ENCODE measurements around the gene ALPL. TPM values are rescaled to one million over a fixed set of nuclear protein-coding genes. Genes with fewer than 3 reads are reported as not detected.

Gene ALPL
- total and polyA plus RNA-seq, 10 of the 15 experiments (the other 5 are each of a cell fraction or from before 2014, with no cell fraction given) = 0.07 to 0.59 (median 0.31) TPM; not detected in 2

DNA sequence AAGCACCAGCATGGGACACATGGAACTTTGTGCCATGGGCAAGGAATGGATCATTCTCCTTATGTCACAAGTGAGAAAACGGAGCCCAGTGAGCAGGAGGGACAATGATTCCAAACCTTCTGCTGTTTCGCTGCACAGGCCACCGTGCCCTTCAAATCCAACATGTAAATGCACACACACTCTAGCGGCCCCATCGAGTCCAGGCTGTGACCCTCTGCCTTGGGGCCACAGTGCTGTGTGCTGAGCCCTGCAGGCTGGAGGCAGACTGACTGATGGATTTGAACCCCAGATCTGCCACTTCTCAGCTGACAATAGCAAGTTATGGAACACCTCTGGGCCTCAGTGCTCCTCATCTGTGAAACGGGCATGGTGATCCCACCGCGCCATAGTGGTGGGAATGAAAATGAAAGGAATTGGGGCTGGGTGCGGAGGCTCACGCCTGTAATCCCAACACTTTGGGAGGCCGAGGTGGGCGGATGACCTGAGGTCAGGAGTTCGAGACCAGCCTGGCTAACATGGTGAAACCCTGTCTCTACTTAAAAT lies 63.6 kb downstream of the ALPL start (continued):
- TF ChIP-seq, protein P1, sequence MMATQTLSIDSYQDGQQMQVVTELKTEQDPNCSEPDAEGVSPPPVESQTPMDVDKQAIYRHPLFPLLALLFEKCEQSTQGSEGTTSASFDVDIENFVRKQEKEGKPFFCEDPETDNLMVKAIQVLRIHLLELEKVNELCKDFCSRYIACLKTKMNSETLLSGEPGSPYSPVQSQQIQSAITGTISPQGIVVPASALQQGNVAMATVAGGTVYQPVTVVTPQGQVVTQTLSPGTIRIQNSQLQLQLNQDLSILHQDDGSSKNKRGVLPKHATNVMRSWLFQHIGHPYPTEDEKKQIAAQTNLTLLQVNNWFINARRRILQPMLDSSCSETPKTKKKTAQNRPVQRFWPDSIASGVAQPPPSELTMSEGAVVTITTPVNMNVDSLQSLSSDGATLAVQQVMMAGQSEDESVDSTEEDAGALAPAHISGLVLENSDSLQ (IDR thresholded peaks at IDR 0.05) = no peak
- TF ChIP-seq SUPT20H (IDR thresholded peaks at IDR 0.05; ENCODE audit: borderline replicate concordance, control insufficient read depth, low read depth, low read length) = no peak
- no peak for TF ChIP-seq RUNX3 (IDR thresholded peaks at IDR 0.05; ENCODE audit: low read length)
- no peak for TF ChIP-seq TCF3 (IDR thresholded peaks at IDR 0.05; ENCODE audit: borderline replicate concordance, insufficient read depth, low read depth, low read length)

DNA sequence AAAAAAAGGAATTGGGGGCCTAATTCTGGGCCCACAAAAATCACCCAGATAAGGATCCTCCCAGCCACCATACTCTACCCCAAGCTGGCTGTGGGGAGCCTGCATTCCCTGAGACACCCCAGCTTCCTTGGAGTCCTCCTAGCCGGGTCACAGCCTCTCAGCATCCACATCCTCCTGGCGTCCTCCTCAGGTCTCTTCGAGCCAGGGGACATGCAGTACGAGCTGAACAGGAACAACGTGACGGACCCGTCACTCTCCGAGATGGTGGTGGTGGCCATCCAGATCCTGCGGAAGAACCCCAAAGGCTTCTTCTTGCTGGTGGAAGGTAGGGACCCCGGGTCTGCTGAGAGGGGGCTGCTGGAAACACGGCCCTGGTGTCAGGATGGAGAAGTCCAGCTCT lies 64.3 kb downstream of the ALPL start:
- DNase-seq (ENCODE audit: low read depth, low spot score) (no peak), ATAC-seq (no peak), FAIRE-seq (no peak)
- Histone ChIP-seq H4K20me1 (ENCODE audit: control insufficient read depth, insufficient read depth) (no peaks in the 10 kb centered on the region), H3K79me2 (ENCODE audit: control insufficient read depth, insufficient read depth, low read length) (no peaks in the 10 kb centered on the region), H3K27me3 (replicated peaks in 1 of 2; ENCODE audit: control insufficient read depth in 2 of 2, insufficient read depth in 2 of 2, low read length in 1 of 2) (no peaks in the 10 kb centered on the region; a peak in 2 of 4 replicates), H2AFZ (ENCODE audit: control insufficient read depth, low read depth, low read length) (no peak overlapping the region), H3K4me1 (ENCODE audit: control insufficient read depth, insufficient read depth, low read length) (no peaks in the 10 kb centered on the region), H3K9me3 (replicated peaks; ENCODE audit: control insufficient read depth, insufficient read depth, low read length) (no peaks in the 10 kb centered on the region), H3K27ac (ENCODE audit: control insufficient read depth, insufficient read depth) (no peak overlapping the region), H3K4me2 (ENCODE audit: control insufficient read depth, insufficient read depth) (no peak overlapping the region), H3K9ac (ENCODE audit: control insufficient read depth, insufficient read depth, low read length) (no peak overlapping the region), H3K36me3 (ENCODE audit: control insufficient read depth in 2 of 2, insufficient read depth in 2 of 2, low read length in 1 of 2) (no peaks in the 10 kb centered on the region), H3K4me3 (no peak overlapping the region)
- WGBS (ENCODE audit: insufficient coverage, insufficient replicate concordance, low lambda C conversion rate, missing lambda C conversion rate) = 33% methylated on average over 11 of the region's 11 CpGs
- intact Hi-C loops (cut with micrococcal nuclease; ENCODE audit: unreplicated experiment) (loop anchor here (10.0 kb wide), 1 partner anchor 199 kb away; no protein-coding TSS in a partner anchor), in situ Hi-C loops (cut with MboI) (no loop called here)
- SMC1A ChIA-PET (ENCODE audit: uncharacterized antibody, unreplicated experiment) = interaction anchor here (1.1 kb wide), 2 partner anchors 63 to 203 kb away, joined by 3 read pairs; no protein-coding TSS in a partner anchor
- CTCF ChIA-PET = no interaction called here
- no TSS peak for BruUV-seq (replicated peaks)
- TF ChIP-seq, protein P2, sequence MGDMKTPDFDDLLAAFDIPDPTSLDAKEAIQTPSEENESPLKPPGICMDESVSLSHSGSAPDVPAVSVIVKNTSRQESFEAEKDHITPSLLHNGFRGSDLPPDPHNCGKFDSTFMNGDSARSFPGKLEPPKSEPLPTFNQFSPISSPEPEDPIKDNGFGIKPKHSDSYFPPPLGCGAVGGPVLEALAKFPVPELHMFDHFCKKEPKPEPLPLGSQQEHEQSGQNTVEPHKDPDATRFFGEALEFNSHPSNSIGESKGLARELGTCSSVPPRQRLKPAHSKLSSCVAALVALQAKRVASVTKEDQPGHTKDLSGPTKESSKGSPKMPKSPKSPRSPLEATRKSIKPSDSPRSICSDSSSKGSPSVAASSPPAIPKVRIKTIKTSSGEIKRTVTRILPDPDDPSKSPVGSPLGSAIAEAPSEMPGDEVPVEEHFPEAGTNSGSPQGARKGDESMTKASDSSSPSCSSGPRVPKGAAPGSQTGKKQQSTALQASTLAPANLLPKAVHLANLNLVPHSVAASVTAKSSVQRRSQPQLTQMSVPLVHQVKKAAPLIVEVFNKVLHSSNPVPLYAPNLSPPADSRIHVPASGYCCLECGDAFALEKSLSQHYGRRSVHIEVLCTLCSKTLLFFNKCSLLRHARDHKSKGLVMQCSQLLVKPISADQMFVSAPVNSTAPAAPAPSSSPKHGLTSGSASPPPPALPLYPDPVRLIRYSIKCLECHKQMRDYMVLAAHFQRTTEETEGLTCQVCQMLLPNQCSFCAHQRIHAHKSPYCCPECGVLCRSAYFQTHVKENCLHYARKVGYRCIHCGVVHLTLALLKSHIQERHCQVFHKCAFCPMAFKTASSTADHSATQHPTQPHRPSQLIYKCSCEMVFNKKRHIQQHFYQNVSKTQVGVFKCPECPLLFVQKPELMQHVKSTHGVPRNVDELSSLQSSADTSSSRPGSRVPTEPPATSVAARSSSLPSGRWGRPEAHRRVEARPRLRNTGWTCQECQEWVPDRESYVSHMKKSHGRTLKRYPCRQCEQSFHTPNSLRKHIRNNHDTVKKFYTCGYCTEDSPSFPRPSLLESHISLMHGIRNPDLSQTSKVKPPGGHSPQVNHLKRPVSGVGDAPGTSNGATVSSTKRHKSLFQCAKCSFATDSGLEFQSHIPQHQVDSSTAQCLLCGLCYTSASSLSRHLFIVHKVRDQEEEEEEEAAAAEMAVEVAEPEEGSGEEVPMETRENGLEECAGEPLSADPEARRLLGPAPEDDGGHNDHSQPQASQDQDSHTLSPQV (IDR thresholded peaks at IDR 0.05) = no peak
- TF ChIP-seq, protein P3, sequence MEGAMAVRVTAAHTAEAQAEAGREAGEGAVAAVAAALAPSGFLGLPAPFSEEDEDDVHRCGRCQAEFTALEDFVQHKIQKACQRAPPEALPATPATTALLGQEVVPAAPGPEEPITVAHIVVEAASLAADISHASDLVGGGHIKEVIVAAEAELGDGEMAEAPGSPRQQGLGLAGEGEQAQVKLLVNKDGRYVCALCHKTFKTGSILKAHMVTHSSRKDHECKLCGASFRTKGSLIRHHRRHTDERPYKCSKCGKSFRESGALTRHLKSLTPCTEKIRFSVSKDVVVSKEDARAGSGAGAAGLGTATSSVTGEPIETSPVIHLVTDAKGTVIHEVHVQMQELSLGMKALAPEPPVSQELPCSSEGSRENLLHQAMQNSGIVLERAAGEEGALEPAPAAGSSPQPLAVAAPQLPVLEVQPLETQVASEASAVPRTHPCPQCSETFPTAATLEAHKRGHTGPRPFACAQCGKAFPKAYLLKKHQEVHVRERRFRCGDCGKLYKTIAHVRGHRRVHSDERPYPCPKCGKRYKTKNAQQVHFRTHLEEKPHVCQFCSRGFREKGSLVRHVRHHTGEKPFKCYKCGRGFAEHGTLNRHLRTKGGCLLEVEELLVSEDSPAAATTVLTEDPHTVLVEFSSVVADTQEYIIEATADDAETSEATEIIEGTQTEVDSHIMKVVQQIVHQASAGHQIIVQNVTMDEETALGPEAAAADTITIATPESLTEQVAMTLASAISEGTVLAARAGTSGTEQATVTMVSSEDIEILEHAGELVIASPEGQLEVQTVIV (IDR thresholded peaks at IDR 0.05; ENCODE audit: borderline replicate concordance, partially characterized antibody) = no peak
- TF ChIP-seq CHD1 (IDR thresholded peaks at IDR 0.05; ENCODE audit: low read depth, low read length) (no peak), MTA3 (IDR thresholded peaks at IDR 0.05; ENCODE audit: borderline replicate concordance, low read length) (no peak), POU2F2 (IDR thresholded peaks at IDR 0.05; ENCODE audit: borderline replicate concordance, low read depth, low read length) (no peak), HDAC2 (IDR thresholded peaks at IDR 0.05) (no peak), PAX5 (IDR thresholded peaks at IDR 0.05; ENCODE audit: borderline replicate concordance, low read depth, low read length) (no peak)
- TF ChIP-seq, protein P4, sequence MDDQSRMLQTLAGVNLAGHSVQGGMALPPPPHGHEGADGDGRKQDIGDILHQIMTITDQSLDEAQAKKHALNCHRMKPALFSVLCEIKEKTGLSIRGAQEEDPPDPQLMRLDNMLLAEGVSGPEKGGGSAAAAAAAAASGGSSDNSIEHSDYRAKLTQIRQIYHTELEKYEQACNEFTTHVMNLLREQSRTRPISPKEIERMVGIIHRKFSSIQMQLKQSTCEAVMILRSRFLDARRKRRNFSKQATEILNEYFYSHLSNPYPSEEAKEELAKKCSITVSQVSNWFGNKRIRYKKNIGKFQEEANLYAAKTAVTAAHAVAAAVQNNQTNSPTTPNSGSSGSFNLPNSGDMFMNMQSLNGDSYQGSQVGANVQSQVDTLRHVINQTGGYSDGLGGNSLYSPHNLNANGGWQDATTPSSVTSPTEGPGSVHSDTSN (IDR thresholded peaks at IDR 0.05; ENCODE audit: insufficient replicate concordance, low read depth, low read length) = no peak
- RAD21 ChIA-PET (ENCODE audit: unreplicated experiment) = interaction anchor here (1.0 kb wide), 1 partner anchor 341 kb away, joined by 3 read pairs; no protein-coding TSS in a partner anchor
- POLR2A ChIA-PET = no interaction called here

Data from GM12878 (cell line).